Muscle of leg (tissue), 11 donors: ENCODE measurements around the gene CNKSR2. TPM values are rescaled to one million over a fixed set of nuclear protein-coding genes. Genes with fewer than 3 reads are reported as not detected.

ENCODE experiments used
- DNase-seq: peaks from one replicate; pipeline ENCODE4 v3.0.0; 2013
- H3K27ac ChIP-seq: one replicate; pipeline ENCODE4 v1.5.1; 2013; ENCODE audit warnings: mild to moderate bottlenecking, low read length, control low read depth
- H3K27me3 ChIP-seq: one replicate; pipeline ENCODE4 v1.6.1; 2013; ENCODE audit warnings: low read length; ENCODE audit not compliant: control insufficient read depth, insufficient read depth
- H3K36me3 ChIP-seq: one replicate; pipeline ENCODE4 v1.6.1; 2013; ENCODE audit warnings: low read length; ENCODE audit not compliant: control insufficient read depth, insufficient read depth
- H3K4me1 ChIP-seq: one replicate; pipeline ENCODE4 v1.6.1; 2013; ENCODE audit warnings: low read length; ENCODE audit not compliant: control insufficient read depth, insufficient read depth
- H3K4me3 ChIP-seq: one replicate; pipeline ENCODE4 v1.5.1; 2013; ENCODE audit warnings: low read length, control low read depth
- H3K9me3 ChIP-seq: replicated peaks from 2 replicates; pipeline ENCODE4 v1.6.1; 2013; ENCODE audit warnings: low read depth, low read length; ENCODE audit not compliant: control insufficient read depth
- WGBS: methylation state at CpG from one replicate; pipeline ENCODE4 v1.1.5; 2013; ENCODE audit warnings: missing lambda C conversion rate; ENCODE audit not compliant: insufficient coverage; 5-methylcytosine and 5-hydroxymethylcytosine counted together
- polyA plus RNA-seq, 8 donors: library from polyadenylated mRNA; unstranded; fragments of 120-200 nt; gene quantifications; one replicate each; pipeline versions ENCODE4 v1.2.1 to v1.2.3, GENCODE V29; 2013; ENCODE audit warnings: inconsistent platforms in 1 of 8, low replicate concordance in 1 of 8; ENCODE audit not compliant: insufficient read length in 8 of 8, insufficient read depth in 1 of 8
- total RNA-seq: library from RNA; stranded (reverse); fragments of 120-200 nt; gene quantifications from one replicate; pipeline ENCODE4 v1.2.4, GENCODE V29; 2013

Gene CNKSR2
- total and polyA plus RNA-seq, 9 donors: 1.6 to 3.8 (median 2.1) TPM

GRCh38 chrX:21639775-21640174 is 265.6 kb downstream of the CNKSR2 start:
- Histone ChIP-seq H3K4me1 (no peaks in the 10 kb centered on the region), H3K4me3 (no peak overlapping the region), H3K27me3 (peaks cover 2% of the 10 kb centered on the region), H3K9me3 (no peaks in the 10 kb centered on the region), H3K36me3 (no peaks in the 10 kb centered on the region), H3K27ac (no peak overlapping the region)
- DNase-seq: no peak
- WGBS: 60% methylated on average over 1 of the region's 3 CpGs

GRCh38 chrX:21645431-21645830 is 271.2 kb downstream of the CNKSR2 start:
- H3K4me3 ChIP-seq: no peak overlapping the region
- no peak overlapping the region for H3K27ac ChIP-seq
- no peaks in the 10 kb centered on the region for H3K36me3 ChIP-seq
- no peaks in the 10 kb centered on the region for H3K9me3 ChIP-seq
- no peak for DNase-seq
- no peaks in the 10 kb centered on the region for H3K4me1 ChIP-seq
- H3K27me3 ChIP-seq: peaks cover 2% of the 10 kb centered on the region

DNA sequence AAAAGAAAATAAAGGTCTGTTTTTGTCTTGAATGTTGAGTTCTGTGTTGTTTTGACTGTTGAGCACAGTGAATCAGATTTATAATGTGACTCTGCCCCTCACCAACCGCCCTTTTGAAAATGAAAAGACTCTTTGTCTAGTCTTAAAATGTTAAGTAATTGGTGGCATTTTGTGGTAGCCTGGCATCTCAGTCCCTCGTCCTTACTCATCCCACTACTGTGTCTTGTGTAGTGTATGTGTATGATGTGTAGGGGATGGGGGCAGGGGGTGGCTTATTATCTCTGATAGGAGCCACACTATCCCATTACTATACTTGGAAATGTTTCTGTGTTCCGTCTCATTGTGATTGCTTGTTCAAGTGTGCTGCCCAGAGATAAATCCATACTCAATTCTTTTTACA is 271.7 kb downstream of the CNKSR2 start:
- Histone ChIP-seq H3K9me3 (no peaks in the 10 kb centered on the region), H3K27ac (no peak overlapping the region), H3K4me3 (no peak overlapping the region), H3K36me3 (no peaks in the 10 kb centered on the region), H3K4me1 (no peaks in the 10 kb centered on the region), H3K27me3 (peaks cover 2% of the 10 kb centered on the region)
- DNase-seq: no peak
- WGBS: no CpG with 5 or more reads among the region's 3 CpGs

DNA sequence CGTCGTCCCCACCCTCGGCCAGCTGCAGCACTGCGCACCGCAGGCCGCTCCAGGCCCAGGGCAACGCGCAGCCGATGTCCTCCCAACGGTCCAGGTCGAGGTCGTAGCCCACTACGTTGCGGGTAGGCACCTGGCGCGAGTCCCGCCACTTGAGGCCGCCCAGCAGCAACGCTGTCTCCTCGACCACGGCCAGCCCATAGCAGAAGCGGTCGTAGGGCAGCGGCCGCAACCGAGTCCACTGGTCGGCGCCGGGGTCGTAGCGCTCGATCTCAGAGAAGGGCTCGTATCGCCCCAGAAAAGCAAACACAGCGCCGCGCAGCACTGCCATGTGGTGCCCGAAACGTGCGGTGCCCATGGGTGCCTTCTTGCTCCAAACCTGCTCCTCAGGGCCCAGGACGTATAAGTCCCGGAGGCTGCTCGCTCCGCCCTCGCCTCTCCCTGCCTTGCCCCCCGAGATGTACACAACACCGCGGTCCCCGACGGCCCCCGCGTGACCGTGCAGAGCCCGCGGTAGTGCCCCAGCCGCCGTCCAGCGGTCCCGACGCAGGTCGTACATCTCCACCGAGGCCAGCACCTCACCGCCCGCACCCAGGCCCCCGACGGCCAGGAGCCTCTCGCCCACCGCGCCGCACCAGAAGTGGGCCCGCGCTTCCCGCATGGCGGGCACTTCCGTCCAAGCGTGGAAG is 281.8 kb downstream of the CNKSR2 start:
- H3K9me3 ChIP-seq: peaks cover 3% of the 10 kb centered on the region
- no peaks in the 10 kb centered on the region for H3K4me1 ChIP-seq
- WGBS: 36% methylated on average over 76 of the region's 76 CpGs
- H3K4me3 ChIP-seq: no peak overlapping the region
- H3K27ac ChIP-seq: no peak overlapping the region
- peaks cover 40% of the 10 kb centered on the region for H3K27me3 ChIP-seq
- H3K36me3 ChIP-seq: no peaks in the 10 kb centered on the region
- DNase-seq: no peak

GRCh38 chrX:21656587-21657317 is 282.5 kb downstream of the CNKSR2 start:
- Histone ChIP-seq H3K9me3 (peaks cover 3% of the 10 kb centered on the region), H3K4me3 (no peak overlapping the region), H3K36me3 (no peaks in the 10 kb centered on the region), H3K4me1 (no peaks in the 10 kb centered on the region), H3K27me3 (peaks cover 44% of the 10 kb centered on the region), H3K27ac (no peak overlapping the region)
- no peak for DNase-seq
- WGBS: 56% methylated on average over 56 of the region's 61 CpGs

- no peak overlapping the region for H3K27ac ChIP-seq
- peaks cover 47% of the 10 kb centered on the region for H3K27me3 ChIP-seq
- no peak for DNase-seq
- no peaks in the 10 kb centered on the region for H3K36me3 ChIP-seq
- no peaks in the 10 kb centered on the region for H3K4me1 ChIP-seq
- peaks cover 3% of the 10 kb centered on the region for H3K9me3 ChIP-seq
- 58% methylated on average over 57 of the region's 57 CpGs for WGBS
- peak overlapping the region; percentile 5 for H3K4me3 ChIP-seq
These were observed 283.3 kb downstream of the CNKSR2 start for GRCh38 chrX:21657318-21658151.

GRCh38 chrX:21658152-21658737 is 284.0 kb downstream of the CNKSR2 start, which contains the start of gene KLHL34:
TSS of gene KLHL34 (minus strand) at chrX:21658330. CDS start at chrX:21657788, 542 bp downstream.
- no peak within 1 kb of the TSS for H3K27ac ChIP-seq
- H3K9me3 ChIP-seq: peaks cover 3% of the 10 kb centered on the region
- 37% methylated on average over 58 of the region's 60 CpGs for WGBS
- no peaks in the 10 kb centered on the region for H3K36me3 ChIP-seq
- peak within 1 kb of the TSS; percentile 24 for H3K4me3 ChIP-seq
- DNase-seq: no peak
- H3K4me1 ChIP-seq: no peaks in the 10 kb centered on the region
- H3K27me3 ChIP-seq: peaks cover 48% of the 10 kb centered on the region

DNA sequence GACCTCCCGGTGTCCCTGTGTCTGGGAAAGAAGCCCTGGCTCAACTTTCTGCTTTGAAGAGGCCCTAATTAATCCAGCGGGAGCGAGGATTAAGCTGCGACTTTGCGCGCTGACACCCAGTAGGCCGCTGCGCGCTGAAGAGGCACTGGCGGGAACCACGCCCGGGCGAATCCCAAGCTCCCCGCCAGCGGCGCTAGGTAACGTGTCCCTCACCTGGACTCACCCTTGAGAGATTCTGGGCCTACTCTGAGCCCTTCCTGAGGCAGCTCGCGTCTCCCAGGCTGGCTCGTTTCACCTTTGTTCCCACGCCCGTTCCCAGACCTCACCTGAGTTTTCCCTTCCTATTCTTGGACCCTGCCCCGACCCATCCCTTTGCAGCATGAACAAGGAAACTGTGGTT is 284.5 kb downstream of the CNKSR2 start:
- Histone ChIP-seq H3K27ac (no peak overlapping the region), H3K4me1 (no peaks in the 10 kb centered on the region), H3K36me3 (no peaks in the 10 kb centered on the region), H3K27me3 (peaks cover 48% of the 10 kb centered on the region), H3K4me3 (peak overlapping the region; percentile 24), H3K9me3 (peaks cover 3% of the 10 kb centered on the region)
- DNase-seq: no peak
- WGBS: 34% methylated on average over 23 of the region's 23 CpGs

DNA sequence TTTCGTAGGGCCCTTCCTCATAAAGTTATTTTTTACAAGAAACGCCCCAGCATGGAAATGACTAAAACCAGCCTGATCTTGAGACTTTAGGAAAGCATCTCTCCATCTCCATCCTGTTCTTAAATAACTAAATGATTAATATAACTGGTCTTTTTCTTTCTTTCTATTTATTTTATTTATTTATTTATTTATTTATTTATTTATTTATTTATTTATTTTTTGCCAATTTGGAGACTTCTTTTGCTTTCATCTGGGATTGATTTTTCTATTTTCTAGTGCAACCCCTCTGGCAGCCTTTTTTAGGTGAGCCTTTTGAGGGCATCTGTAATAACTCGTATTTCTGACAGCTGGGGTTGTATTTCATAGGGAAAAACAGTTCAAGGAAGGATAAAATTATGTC is 285.1 kb downstream of the CNKSR2 start:
- no peak overlapping the region for H3K27ac ChIP-seq
- H3K4me3 ChIP-seq: no peak overlapping the region
- WGBS: 57% methylated on average over 1 of the region's 3 CpGs

GRCh38 chrX:21660156-21660555 is 285.9 kb downstream of the CNKSR2 start:
- Histone ChIP-seq H3K27ac (no peak overlapping the region), H3K4me3 (no peak overlapping the region), H3K36me3 (no peaks in the 10 kb centered on the region), H3K27me3 (peaks cover 51% of the 10 kb centered on the region), H3K9me3 (peaks cover 3% of the 10 kb centered on the region), H3K4me1 (no peaks in the 10 kb centered on the region)
- no peak for DNase-seq
- no CpG with 5 or more reads among the region's 2 CpGs for WGBS

More for the DNA sequence above, 285.1 kb downstream of the CNKSR2 start:
- Histone ChIP-seq H3K36me3 (no peaks in the 10 kb centered on the region), H3K27me3 (peaks cover 49% of the 10 kb centered on the region), H3K4me1 (no peaks in the 10 kb centered on the region), H3K9me3 (peaks cover 3% of the 10 kb centered on the region)
- DNase-seq: no peak
